ENCODE data around the gene LDLRAP1.

LDLRAP1 gene

GRCh38 chr1:25615172-25615541 lies 71.8 kb downstream of the LDLRAP1 start:
- no peak for TF ChIP-seq EZH2phosphoT487 (IDR thresholded peaks at IDR 0.05; ENCODE audit: low read depth)
- TF ChIP-seq CTCF (IDR thresholded peaks at IDR 0.05; ENCODE audit: low read depth, low read length): no peak
- Histone ChIP-seq H3K27me3 (ENCODE audit: low read depth, low read length) (peaks cover 64% of the 10 kb centered on the region), H3K4me3 (ENCODE audit: low read length) (no peak overlapping the region), H3K36me3 (replicated peaks; ENCODE audit: low read depth, low read length) (no peaks in the 10 kb centered on the region), H3K9me3 (ENCODE audit: insufficient read depth, low read length) (no peaks in the 10 kb centered on the region), H3K79me2 (ENCODE audit: low read length) (no peaks in the 10 kb centered on the region), H2AFZ (ENCODE audit: low read depth, low read length) (no peak overlapping the region), H3K4me1 (ENCODE audit: low read length) (peaks cover 19% of the 10 kb centered on the region), H3K4me2 (ENCODE audit: low read length) (peak overlapping the region; percentile 77), H3K27ac (ENCODE audit: low read length) (no peak overlapping the region), H4K20me1 (ENCODE audit: insufficient read depth, low read length) (no peaks in the 10 kb centered on the region; the same call in 1 of the 2 replicates), H3K9ac (ENCODE audit: low read length) (no peak overlapping the region)

DNA sequence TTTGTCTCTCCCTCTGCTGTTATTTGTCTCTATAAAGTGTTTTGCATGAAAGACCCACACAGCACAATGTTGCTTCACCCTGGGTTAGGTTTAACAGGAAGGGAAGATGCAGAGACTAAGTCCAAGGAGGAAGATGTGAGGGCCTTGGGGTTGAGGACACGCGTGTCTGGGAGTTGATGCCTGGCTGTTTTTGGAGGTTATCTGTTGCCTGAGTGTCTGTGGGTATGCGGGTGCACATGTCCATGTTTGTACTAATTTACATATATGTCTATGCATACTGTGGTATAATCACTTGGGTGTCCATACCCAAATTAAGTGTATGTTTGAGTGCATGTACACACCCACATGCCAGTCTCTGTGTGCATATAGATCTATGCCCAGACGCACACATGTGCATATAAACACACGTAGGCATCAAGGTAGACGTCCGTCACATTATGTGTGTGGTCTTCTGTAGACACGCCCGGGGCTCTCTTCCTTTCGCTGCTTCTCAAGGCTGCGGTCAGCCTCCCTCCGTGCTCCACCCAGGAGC lies 72.2 kb downstream of the LDLRAP1 start:
- peaks cover 61% of the 10 kb centered on the region for H3K27me3 ChIP-seq (ENCODE audit: low read depth, low read length)
- TF ChIP-seq CTCF (IDR thresholded peaks at IDR 0.05; ENCODE audit: low read depth, low read length): no peak
- no peak for TF ChIP-seq EZH2phosphoT487 (IDR thresholded peaks at IDR 0.05; ENCODE audit: low read depth)
- H3K4me3 ChIP-seq (ENCODE audit: low read length): peak overlapping the region; percentile 75
- H3K9me3 ChIP-seq (ENCODE audit: insufficient read depth, low read length): no peaks in the 10 kb centered on the region
- no peak overlapping the region for H3K27ac ChIP-seq (ENCODE audit: low read length)
- H3K4me2 ChIP-seq (ENCODE audit: low read length): peak overlapping the region; percentile 77
- H3K36me3 ChIP-seq (replicated peaks; ENCODE audit: low read depth, low read length): no peaks in the 10 kb centered on the region
- no peaks in the 10 kb centered on the region for H4K20me1 ChIP-seq (ENCODE audit: insufficient read depth, low read length)
- peak overlapping the region; percentile 56 for H3K9ac ChIP-seq (ENCODE audit: low read length)
- H2AFZ ChIP-seq (ENCODE audit: low read depth, low read length): peak overlapping the region; percentile 64; the same call in 1 of the 2 replicates
- no peaks in the 10 kb centered on the region for H3K79me2 ChIP-seq (ENCODE audit: low read length)
- peaks cover 19% of the 10 kb centered on the region for H3K4me1 ChIP-seq (ENCODE audit: low read length)

DNA sequence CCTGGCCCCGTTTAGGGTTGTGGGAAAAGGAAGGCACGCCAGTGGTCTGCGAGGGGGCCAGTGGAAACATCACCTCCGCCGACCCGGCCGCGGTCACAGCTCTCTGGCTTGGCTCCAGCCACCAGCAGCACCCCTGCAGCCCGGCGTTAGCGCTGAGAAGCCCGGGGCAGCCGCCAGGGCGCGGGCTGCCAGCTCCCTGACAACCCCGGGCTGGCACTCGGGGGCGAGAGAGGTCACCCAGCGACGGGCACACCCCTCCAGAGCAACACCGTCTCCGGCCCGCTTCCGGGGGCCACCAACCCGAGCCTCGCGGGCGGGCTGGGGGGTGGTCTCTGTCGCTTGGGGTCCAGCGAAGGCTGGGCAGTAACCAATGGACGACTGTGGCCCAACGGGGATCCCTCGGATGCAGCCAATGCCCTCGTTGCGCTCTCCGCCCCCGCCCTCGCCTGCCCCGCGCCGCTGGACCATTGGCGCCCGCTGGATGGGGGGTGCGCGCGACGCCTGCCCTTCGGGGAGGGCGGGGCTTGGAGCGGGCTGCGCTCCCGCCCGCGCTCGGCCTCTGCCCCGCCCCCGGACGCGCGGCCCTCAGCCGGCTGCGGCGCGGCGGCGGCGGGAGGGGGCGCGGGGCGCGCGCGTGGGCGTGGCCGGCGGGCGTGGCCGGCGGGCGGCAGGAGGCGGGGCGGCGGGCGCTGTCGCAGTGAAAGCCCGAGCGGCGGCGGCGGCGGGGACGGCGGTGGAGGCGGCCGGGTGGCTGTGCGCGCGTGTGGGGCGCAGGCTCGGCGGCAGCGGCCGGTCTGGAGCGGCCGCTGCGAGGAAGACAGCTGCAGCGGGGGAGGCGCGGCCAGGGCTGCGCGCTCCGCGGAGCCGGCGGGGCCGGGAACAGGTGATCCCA lies 72.9 kb downstream of the LDLRAP1 start, which contains the start of gene MAN1C1:
Gene MAN1C1, plus strand, starts transcription at position 697 of the 892 bp plus-strand sequence. CDS start 1,007 bp downstream, outside the sequence.
- no peak; the same call in 1 of the 2 replicates for TF ChIP-seq CTCF (IDR thresholded peaks at IDR 0.05; ENCODE audit: low read depth, low read length)
- no peak for TF ChIP-seq EZH2phosphoT487 (IDR thresholded peaks at IDR 0.05; ENCODE audit: low read depth)
- peaks cover 61% of the 10 kb centered on the region for H3K27me3 ChIP-seq (ENCODE audit: low read depth, low read length)
- H2AFZ ChIP-seq (ENCODE audit: low read depth, low read length): peak within 1 kb of the TSS; percentile 64; the same call in 1 of the 2 replicates
- H4K20me1 ChIP-seq (ENCODE audit: insufficient read depth, low read length): no peaks in the 10 kb centered on the region
- no peak within 1 kb of the TSS for H3K27ac ChIP-seq (ENCODE audit: low read length)
- no peaks in the 10 kb centered on the region for H3K36me3 ChIP-seq (replicated peaks; ENCODE audit: low read depth, low read length)
- peak within 1 kb of the TSS; percentile 77 for H3K4me2 ChIP-seq (ENCODE audit: low read length)
- no peaks in the 10 kb centered on the region for H3K79me2 ChIP-seq (ENCODE audit: low read length)
- H3K9me3 ChIP-seq (ENCODE audit: insufficient read depth, low read length): no peaks in the 10 kb centered on the region
- H3K9ac ChIP-seq (ENCODE audit: low read length): peak within 1 kb of the TSS; percentile 56
- H3K4me1 ChIP-seq (ENCODE audit: low read length): peaks cover 19% of the 10 kb centered on the region
- H3K4me3 ChIP-seq (ENCODE audit: low read length): peak within 1 kb of the TSS; percentile 77

GRCh38 chr1:25616987-25617624 lies 73.7 kb downstream of the LDLRAP1 start:
- Histone ChIP-seq H3K36me3 (replicated peaks; ENCODE audit: low read depth, low read length) (no peaks in the 10 kb centered on the region), H3K9ac (ENCODE audit: low read length) (peak overlapping the region; percentile 42), H4K20me1 (ENCODE audit: insufficient read depth, low read length) (no peaks in the 10 kb centered on the region), H2AFZ (ENCODE audit: low read depth, low read length) (no peak overlapping the region), H3K27me3 (ENCODE audit: low read depth, low read length) (peaks cover 54% of the 10 kb centered on the region), H3K9me3 (ENCODE audit: insufficient read depth, low read length) (no peaks in the 10 kb centered on the region), H3K4me2 (ENCODE audit: low read length) (peak overlapping the region; percentile 76), H3K27ac (ENCODE audit: low read length) (no peak overlapping the region), H3K79me2 (ENCODE audit: low read length) (no peaks in the 10 kb centered on the region), H3K4me1 (ENCODE audit: low read length) (peaks cover 19% of the 10 kb centered on the region), H3K4me3 (ENCODE audit: low read length) (peak overlapping the region; percentile 77)
- TF ChIP-seq CTCF (IDR thresholded peaks at IDR 0.05; ENCODE audit: low read depth, low read length) (no peak), EZH2phosphoT487 (IDR thresholded peaks at IDR 0.05; ENCODE audit: low read depth) (no peak)

All from OCI-LY3 (cell line).